GM21529 (cell line): ENCODE results near the gene MCM3AP.

Experiments
- ATAC-seq: cut with Tn5 transposase; IDR thresholded peaks from one replicate; pipeline ENCODE4 v1.9.1; 2021; ENCODE audit not compliant: unreplicated experiment

MCM3AP gene

DNA sequence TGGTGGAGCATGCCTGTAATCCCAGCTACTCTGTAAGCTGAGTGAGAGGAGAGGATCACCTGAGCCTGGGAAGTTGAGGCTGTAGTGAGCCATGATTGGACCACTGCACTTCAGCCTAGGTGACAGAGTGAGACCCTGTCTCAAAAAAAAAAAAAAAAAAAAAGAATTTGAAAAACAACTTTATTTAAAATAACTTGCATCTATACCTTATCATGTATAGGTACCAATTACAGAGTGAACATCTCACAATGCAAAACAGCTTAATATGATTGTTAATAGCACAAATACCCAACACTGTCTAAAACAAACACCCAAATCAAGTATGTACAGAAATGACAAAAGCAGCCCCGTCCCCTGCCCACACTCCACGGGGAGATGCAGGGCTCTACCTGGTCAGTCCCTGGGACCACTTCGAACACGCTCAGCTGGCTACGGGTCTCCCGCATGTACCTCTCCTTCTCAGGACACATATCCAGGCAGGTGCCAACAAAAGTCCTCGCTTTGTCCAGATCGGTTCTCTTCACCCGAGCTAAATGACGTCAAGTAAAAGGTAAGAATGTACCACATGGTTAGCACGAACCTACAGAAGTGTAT, 10.5 kb downstream of the MCM3AP start:
- ATAC-seq, result no peak

- ATAC-seq, result no peak
These were observed 12.1 kb downstream of the MCM3AP start for GRCh38 chr21:46273341-46273740.

- no peak for ATAC-seq
These were observed 15.9 kb downstream of the MCM3AP start for GRCh38 chr21:46269466-46269865.

- ATAC-seq, result no peak
These were observed 17.0 kb downstream of the MCM3AP start for GRCh38 chr21:46268371-46268770.

DNA sequence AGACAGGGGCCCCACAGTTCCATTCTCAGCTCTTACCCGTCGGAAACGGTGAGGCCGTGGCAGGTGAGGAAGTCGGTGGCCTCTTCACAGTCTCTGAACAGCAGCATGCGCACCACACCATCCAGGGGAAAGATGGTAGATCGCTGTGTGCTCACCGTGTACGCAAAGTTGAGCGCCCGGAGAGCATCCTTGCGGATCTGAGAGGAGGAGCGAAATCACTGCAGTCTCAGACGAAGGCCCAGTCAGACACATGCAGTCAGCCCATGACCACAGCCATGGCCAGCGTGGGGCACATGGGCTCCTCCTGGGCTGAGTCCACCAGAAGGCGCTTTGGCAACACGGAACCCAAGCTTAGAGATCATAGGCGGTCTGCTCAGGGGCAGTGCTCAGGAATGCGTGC, 18.5 kb downstream of the MCM3AP start:
- no peak for ATAC-seq

GRCh38 chr21:46265736-46266525, 19.5 kb downstream of the MCM3AP start:
- ATAC-seq, result no peak

DNA sequence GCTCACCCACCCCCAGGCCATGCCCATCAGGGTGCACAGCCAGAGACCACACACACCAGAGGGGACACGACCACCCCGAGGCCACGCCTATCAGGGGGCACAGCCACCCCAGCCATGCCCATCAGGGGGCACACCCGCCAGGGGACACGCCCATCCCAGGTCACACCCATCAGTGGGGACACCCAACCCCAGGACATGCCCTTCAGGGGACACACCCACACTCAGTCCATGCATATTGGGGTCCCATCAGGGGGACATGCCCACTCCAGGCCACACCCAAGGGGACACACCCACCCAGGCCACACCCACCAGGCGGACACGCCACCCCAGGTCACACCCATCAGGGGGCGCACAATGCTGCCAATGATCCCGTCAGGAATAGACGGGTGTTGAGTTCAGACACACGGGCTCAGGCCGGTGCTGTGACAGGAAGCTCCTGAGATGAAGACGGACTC, 20.7 kb downstream of the MCM3AP start:
- no peak for ATAC-seq

DNA sequence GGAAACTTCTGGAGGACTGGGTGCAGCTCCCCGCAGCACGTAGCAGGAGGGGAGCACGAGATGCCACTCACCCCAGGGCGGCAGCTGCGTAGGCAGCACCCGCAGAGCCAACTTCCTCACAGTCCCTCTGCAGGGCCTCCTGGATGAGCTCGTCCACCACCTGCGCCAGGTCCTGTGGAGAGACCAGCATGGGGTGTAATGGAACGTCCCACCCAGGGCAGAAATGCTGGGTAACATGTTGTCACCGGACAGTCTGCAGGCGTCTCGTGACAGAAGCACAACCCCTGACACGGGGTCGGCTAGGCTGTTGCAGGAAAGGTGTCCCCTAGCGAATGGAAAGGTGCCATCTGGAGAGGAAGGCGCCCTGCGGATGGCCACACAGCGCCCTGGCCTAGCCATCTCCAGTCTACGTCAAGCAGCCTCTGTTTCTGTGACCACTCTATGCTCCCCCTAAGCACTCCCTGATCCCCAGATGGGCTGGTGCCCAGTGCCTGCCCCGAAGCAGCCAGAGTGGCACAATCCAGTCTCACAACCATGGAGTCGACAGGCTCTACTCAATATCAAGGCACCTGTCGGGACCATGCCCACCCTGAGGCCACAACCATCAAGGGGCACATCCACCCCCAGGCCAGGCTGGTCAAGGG, 21.2 kb downstream of the MCM3AP start:
- no peak for ATAC-seq

DNA sequence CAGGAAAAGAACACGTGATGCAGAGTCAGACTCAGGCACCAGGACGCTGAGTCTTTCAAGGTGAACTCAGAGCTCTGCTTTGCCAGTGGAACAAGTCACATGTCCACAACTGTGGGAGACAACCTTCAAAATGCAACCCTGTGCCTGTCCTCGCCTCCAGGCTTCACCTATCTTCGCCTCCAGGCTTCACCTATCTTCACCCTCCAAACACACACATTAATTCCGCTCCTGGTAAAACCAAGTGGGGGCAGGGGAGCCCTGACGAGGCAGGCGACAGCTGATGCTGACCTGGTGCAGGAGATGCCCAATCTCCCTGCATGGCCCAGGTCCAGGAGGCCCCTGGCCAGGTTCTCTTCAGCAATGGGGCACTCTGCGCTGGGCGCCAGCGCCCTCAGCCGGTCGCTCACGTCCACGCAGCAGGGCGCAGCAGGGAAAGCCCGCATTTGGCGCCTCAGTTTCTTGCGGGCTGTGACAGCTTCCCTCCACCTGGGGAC, 28.9 kb downstream of the MCM3AP start:
- no peak for ATAC-seq

- no peak for ATAC-seq
These were observed 29.6 kb downstream of the MCM3AP start for GRCh38 chr21:46255758-46256337.

DNA sequence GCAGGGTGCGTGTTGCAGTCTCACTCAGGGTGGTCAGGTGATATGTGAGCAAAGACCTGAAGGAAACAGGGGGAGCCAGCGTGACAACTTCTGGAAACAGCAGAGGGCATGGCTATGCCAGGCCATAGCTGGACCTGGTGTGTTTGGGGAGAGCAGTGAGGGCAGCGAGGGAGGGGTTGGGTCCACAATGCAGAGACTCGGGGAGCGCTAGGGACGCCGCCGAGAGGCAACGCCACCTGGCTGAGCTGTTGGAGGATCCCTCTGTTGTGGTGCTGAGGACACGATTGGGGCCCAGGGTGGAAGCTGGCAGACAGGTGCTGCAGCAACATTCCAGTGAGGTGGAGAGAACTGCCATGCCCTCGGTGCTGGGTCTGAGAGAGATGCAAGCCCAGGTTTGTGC, 30.2 kb downstream of the MCM3AP start:
- ATAC-seq, result no peak

- no peak for ATAC-seq
These were observed 31.0 kb downstream of the MCM3AP start for GRCh38 chr21:46254208-46254975.

DNA sequence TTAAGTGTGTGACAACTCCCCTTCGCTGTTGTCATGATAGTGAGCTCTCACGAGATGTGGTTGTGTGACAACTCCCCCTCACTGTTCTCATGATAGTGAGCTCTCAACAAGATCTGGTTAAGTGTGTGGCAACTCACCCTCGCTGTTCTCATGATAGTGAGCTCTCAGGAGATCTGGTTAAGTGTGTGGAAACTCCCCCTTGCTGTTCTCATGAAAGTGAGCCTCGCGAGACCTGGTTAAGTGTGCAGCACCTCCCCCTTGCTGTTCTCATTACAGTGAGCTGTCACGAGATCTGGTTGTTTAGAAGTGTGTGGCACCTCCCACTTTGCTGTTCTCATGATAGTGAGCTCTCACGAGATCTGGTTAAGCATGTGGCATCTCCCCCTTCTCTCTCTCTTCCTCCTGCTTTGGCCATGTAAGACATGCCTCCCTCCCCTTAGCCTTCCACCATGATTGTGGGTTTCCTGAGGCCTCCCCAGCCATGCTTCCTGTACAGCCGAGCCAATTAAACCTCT, 31.7 kb downstream of the MCM3AP start:
- ATAC-seq, result peak; percentile 62

GRCh38 chr21:46252840-46253239, 32.6 kb downstream of the MCM3AP start:
- no peak for ATAC-seq

GRCh38 chr21:46250146-46250725, 35.2 kb downstream of the MCM3AP start:
- no peak for ATAC-seq

DNA sequence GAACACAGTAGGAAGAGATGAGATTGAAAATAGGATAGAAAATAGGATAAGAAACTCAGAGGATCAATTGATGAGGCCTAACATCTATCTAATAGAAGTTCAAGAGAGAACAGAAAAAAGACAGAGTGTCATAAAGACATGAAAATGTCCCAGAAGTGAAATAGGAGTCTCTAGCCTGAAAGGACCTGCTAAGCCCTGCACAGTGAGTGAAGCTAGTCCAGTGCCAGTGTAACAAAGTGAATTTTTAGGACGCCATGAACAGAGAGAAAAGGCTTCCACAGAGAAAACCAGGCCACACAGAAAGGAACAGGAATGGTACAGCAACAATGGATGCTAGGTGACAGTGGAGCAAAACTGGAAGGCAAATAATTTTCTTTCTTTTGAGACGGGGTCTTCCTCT, 36.6 kb downstream of the MCM3AP start:
- ATAC-seq, result no peak

DNA sequence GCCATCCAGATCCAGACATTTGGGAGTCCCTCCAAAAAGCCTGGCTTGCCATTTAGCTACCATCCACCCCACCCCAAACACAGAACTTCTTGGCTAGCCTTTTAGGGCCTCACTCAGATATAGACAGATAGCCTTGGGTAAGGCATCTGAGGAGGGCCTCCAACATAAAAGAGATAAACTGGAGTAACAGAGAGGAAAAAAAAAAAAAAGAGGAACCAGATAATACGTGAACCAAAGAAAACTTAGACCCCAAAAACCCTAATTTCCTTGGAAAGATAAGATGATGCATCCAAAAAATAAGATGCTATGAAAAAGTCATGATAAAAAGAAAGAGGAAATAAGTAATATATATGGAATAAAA, 37.0 kb downstream of the MCM3AP start:
- ATAC-seq, result no peak

DNA sequence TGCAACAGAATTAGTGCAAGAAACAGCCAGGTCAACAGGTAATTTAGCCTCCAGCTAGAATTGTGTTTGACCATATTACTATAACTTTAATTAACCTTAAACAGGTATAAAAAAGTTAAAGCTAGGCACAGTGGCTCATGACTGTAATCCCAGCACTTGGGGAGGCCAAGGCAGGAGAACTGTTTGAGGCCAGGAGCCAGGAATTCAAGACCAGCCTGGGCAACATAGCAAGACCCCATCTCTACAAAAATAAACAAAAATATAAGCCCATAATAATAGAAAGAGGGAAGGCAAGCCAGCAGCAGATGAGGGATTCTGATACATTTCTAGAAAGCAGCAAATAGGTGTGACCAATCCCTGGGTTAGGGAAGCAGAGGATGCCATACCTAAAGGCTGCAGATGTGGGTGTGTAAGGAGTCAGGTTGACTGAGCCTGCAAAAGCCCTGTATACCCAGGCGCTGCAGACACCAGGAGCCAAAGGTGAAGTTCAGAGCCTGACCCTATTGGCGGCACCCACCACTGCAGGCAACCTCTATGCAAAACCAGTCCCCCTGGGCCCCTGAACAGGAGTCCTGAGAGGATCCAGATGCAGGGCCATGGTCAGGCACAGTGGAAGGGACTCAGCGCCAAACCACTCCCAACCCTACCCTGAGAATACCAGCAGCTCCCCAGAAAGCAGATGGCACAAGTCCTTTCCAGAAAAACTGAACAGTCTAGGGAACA, 37.6 kb downstream of the MCM3AP start:
- ATAC-seq, result no peak

GRCh38 chr21:46246345-46246744, 39.1 kb downstream of the MCM3AP start:
- no peak for ATAC-seq
